Mesenchymal stem cell (in vitro differentiated cells and primary cell): ENCODE data around the gene TNNI2.
A peak's percentile ranks its signal among the peaks of the same experiment; 100 is the strongest.
"Not testable (repeated sequence)": the region's sequence is repeated elsewhere in the genome, so short reads cannot be mapped to it uniquely, and the experiment has no call there.

Source experiments
- DNase-seq: peaks from one replicate; pipeline ENCODE4 v3.0.0-alpha.2; 2013
- H2AFZ ChIP-seq: one replicate; pipeline ENCODE4 v1.6.1; 2013; ENCODE audit warnings: low read depth, mild to moderate bottlenecking, control low read depth, inconsistent platforms, low read length, moderate library complexity
- H2AK5ac ChIP-seq: 2 replicates; pipeline ENCODE4 v1.6.1; 2013; ENCODE audit warnings: low read length, moderate library complexity, mild to moderate bottlenecking, inconsistent platforms; ENCODE audit not compliant: severe bottlenecking
- H2BK120ac ChIP-seq: one replicate; pipeline ENCODE4 v1.6.1; 2013; ENCODE audit warnings: low read depth, mild to moderate bottlenecking, inconsistent platforms, low read length, moderate library complexity
- H2BK12ac ChIP-seq, 2 experiments: one replicate each; pipeline ENCODE4 v1.6.1; 2013; ENCODE audit warnings: inconsistent platforms in 2 of 2, low read length in 2 of 2, mild to moderate bottlenecking in 2 of 2, moderate library complexity in 2 of 2, control low read depth in 1 of 2
- H2BK15ac ChIP-seq: one replicate; pipeline ENCODE4 v1.6.1; 2013; ENCODE audit warnings: mild to moderate bottlenecking, low read depth, inconsistent platforms; ENCODE audit not compliant: poor library complexity, severe bottlenecking
- H2BK5ac ChIP-seq: 2 replicates; pipeline ENCODE4 v1.6.1; 2013; ENCODE audit warnings: low read depth, mild to moderate bottlenecking, low read length, control low read depth, inconsistent platforms; ENCODE audit not compliant: poor library complexity, severe bottlenecking
- H3K14ac ChIP-seq, 2 experiments: one replicate each; pipeline ENCODE4 v1.6.1; 2013; ENCODE audit warnings: inconsistent platforms in 2 of 2, low read length in 2 of 2, control low read depth in 1 of 2, mild to moderate bottlenecking in 1 of 2, moderate library complexity in 1 of 2
- H3K18ac ChIP-seq, 2 experiments: one replicate each; pipeline ENCODE4 v1.6.1; 2013; ENCODE audit warnings: inconsistent platforms in 2 of 2, low read length in 2 of 2, control low read depth in 1 of 2, low read depth in 1 of 2, mild to moderate bottlenecking in 1 of 2
- H3K23ac ChIP-seq, 2 experiments: one replicate each; pipeline ENCODE4 v1.6.1; 2013; ENCODE audit warnings: inconsistent platforms in 2 of 2, low read length in 2 of 2, mild to moderate bottlenecking in 2 of 2, moderate library complexity in 2 of 2, control low read depth in 1 of 2
- H3K27ac ChIP-seq: 2 replicates; pipeline ENCODE4 v1.5.1; 2013; ENCODE audit warnings: mild to moderate bottlenecking, moderate library complexity, low read length, control low read depth, inconsistent platforms; ENCODE audit not compliant: poor library complexity, severe bottlenecking
- H3K27me3 ChIP-seq, 2 experiments: 2 replicates each; pipeline versions ENCODE4 v1.6.1 to v1.7.0; 2013; ENCODE audit warnings: low read length in 2 of 2, mild to moderate bottlenecking in 2 of 2, moderate library complexity in 2 of 2, control low read depth in 1 of 2, inconsistent platforms in 1 of 2; ENCODE audit not compliant: control insufficient read depth in 1 of 2, insufficient read depth in 1 of 2
- H3K36me3 ChIP-seq, 2 experiments: 2 replicates each; pipeline versions ENCODE4 v1.6.1 to v1.7.0; 2013; ENCODE audit warnings: low read length in 2 of 2, control low read depth in 1 of 2, inconsistent platforms in 1 of 2, low read depth in 1 of 2, mild to moderate bottlenecking in 1 of 2; ENCODE audit not compliant: insufficient read depth in 2 of 2, control insufficient read depth in 1 of 2
- H3K4ac ChIP-seq, 2 experiments: one replicate each; pipeline ENCODE4 v1.6.1; 2013; ENCODE audit warnings: inconsistent platforms in 2 of 2, low read length in 2 of 2, mild to moderate bottlenecking in 2 of 2, moderate library complexity in 2 of 2, control low read depth in 1 of 2, low read depth in 1 of 2
- H3K4me1 ChIP-seq: 2 replicates; pipeline ENCODE4 v1.6.1; 2013; ENCODE audit warnings: low read depth, low read length, control low read depth; ENCODE audit not compliant: control insufficient read depth, insufficient read depth
- H3K4me2 ChIP-seq: 2 replicates; pipeline ENCODE4 v1.6.1; 2013; ENCODE audit warnings: low read length, mild to moderate bottlenecking, inconsistent platforms; ENCODE audit not compliant: poor library complexity, severe bottlenecking
- H3K4me3 ChIP-seq, 2 experiments: 2 replicates each; pipeline versions ENCODE4 v1.5.1 to v1.7.0; 2013; ENCODE audit warnings: low read length in 2 of 2, mild to moderate bottlenecking in 2 of 2, control low read depth in 1 of 2, low read depth in 1 of 2; ENCODE audit not compliant: insufficient read depth in 1 of 2
- H3K79me1 ChIP-seq: replicated peaks from 2 replicates; pipeline ENCODE4 v1.6.1; 2013; ENCODE audit warnings: mild to moderate bottlenecking, control low read depth, low read length, inconsistent platforms; ENCODE audit not compliant: poor library complexity, severe bottlenecking
- H3K9ac ChIP-seq: 2 replicates; pipeline ENCODE4 v1.7.0; 2013; ENCODE audit warnings: mild to moderate bottlenecking, low read length, moderate library complexity
- H3K9me3 ChIP-seq: 2 replicates; pipeline ENCODE4 v1.7.0; 2013; ENCODE audit warnings: mild to moderate bottlenecking, low read length; ENCODE audit not compliant: control insufficient read depth
- H4K8ac ChIP-seq: one replicate; pipeline ENCODE4 v1.6.1; 2013; ENCODE audit warnings: inconsistent platforms, mild to moderate bottlenecking, low read length, moderate library complexity
- H4K91ac ChIP-seq: one replicate; pipeline ENCODE4 v1.6.1; 2013; ENCODE audit warnings: mild to moderate bottlenecking, low read length, inconsistent platforms
- WGBS: methylation state at CpG from one replicate; pipeline ENCODE4 v1.1.7; 2013; ENCODE audit warnings: mixed read lengths; 5-methylcytosine and 5-hydroxymethylcytosine counted together

The TNNI2 gene

GRCh38 chr11:1882265-1883238 is 43.8 kb downstream of the TNNI2 start:
- peak; percentile 61 for DNase-seq
- no peak overlapping the region for H3K4me2 ChIP-seq
- H3K4me3 ChIP-seq: peak overlapping the region in 1 of 2 experiments; percentile 56
- no peak overlapping the region for H3K23ac ChIP-seq
- no peak overlapping the region for H3K27ac ChIP-seq
- H3K9ac ChIP-seq: peak overlapping the region; percentile 88
- H2BK15ac ChIP-seq: peak overlapping the region; percentile 82
- H3K18ac ChIP-seq: peak overlapping the region; percentile 3 to 81
- H3K9me3 ChIP-seq: no peaks in the 10 kb centered on the region
- peak overlapping the region; percentile 85 for H4K91ac ChIP-seq
- no peak overlapping the region for H2BK5ac ChIP-seq
- peak overlapping the region; percentile 46 to 65 for H3K4ac ChIP-seq
- H3K14ac ChIP-seq: no peak overlapping the region
- peak overlapping the region; percentile 36 for H2AFZ ChIP-seq
- no peak overlapping the region for H2BK120ac ChIP-seq
- peak overlapping the region; percentile 49 to 82 for H2BK12ac ChIP-seq
- H2AK5ac ChIP-seq: no peak overlapping the region
- peak overlapping the region; percentile 66 for H4K8ac ChIP-seq
- H3K79me1 ChIP-seq: no peaks in the 10 kb centered on the region
- peaks cover 31% of the 10 kb centered on the region for H3K4me1 ChIP-seq
- H3K27me3 ChIP-seq: no peaks in the 10 kb centered on the region
- H3K36me3 ChIP-seq: peaks cover 5 to 48% of the 10 kb centered on the region in 2 experiments
- WGBS: 34% methylated on average over 23 of the region's 23 CpGs

DNA sequence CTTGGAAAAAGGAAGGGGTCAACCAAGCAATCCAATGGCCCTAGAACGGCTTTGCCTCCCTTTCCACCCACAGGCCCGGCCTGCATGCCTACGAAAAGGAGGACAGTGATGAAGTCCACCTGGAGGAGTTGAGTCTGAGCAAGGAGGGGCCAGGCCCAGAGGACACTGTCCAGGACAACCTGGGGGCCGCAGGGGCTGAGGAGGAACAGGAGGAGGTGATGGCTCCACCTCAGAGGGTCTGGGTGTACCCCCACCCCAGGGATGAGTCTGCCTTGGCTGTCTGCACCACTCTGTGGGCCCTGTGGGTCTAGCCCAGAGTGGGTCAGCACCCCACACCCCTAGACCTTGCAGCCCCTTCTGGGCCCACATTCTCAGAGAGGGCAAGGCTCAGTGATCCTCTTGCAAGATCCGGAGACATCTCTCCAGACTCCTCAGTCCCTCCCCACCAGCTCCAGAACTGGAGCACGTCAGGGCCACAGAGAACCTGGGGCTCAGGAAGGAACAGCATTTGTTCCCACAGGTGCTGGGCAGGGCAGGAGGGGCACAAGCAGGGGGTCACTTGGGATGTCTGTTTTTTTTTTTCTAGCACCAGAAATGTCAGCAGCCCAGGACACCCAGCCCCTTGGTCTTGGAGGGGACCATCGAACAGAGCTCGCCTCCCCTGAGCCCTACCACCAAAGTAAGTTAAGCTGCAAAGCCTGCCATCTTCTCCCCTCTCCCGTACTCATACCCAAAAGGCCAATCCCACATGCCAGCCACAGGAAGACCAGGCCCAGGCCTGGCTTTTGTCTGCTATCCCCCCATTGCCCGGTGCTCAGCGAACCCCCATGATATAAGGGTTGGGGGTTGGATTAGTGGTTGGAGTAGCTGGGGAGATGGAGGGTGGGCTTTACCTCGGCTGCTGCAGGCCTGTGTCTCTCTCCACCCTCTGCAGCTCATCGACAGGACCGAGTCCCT is 44.8 kb downstream of the TNNI2 start:
- DNase-seq: no peak
- Histone ChIP-seq H3K36me3 (peaks cover 8 to 59% of the 10 kb centered on the region in 2 experiments), H2BK5ac (no peak overlapping the region), H3K4me3 (no peak overlapping the region), H3K9me3 (no peaks in the 10 kb centered on the region), H2BK120ac (no peak overlapping the region), H2BK15ac (no peak overlapping the region), H2BK12ac (no peak overlapping the region), H3K79me1 (no peaks in the 10 kb centered on the region), H3K27me3 (no peaks in the 10 kb centered on the region), H2AK5ac (no peak overlapping the region), H3K9ac (no peak overlapping the region), H4K8ac (no peak overlapping the region), H3K14ac (no peak overlapping the region), H3K23ac (no peak overlapping the region), H3K4ac (no peak overlapping the region), H4K91ac (no peak overlapping the region), H3K18ac (no peak overlapping the region), H3K4me1 (peaks cover 23% of the 10 kb centered on the region), H3K27ac (no peak overlapping the region), H3K4me2 (no peak overlapping the region), H2AFZ (no peak overlapping the region)
- WGBS: 93% methylated on average over 13 of the region's 14 CpGs

GRCh38 chr11:1884303-1884700 is 45.5 kb downstream of the TNNI2 start:
- Histone ChIP-seq H3K36me3 (peaks cover 11 to 64% of the 10 kb centered on the region in 2 experiments), H3K27ac (no peak overlapping the region), H3K79me1 (no peaks in the 10 kb centered on the region), H3K18ac (no peak overlapping the region), H2BK120ac (no peak overlapping the region), H2BK15ac (no peak overlapping the region), H3K4me2 (no peak overlapping the region), H2BK12ac (no peak overlapping the region), H3K9me3 (no peaks in the 10 kb centered on the region), H3K14ac (no peak overlapping the region), H3K27me3 (no peaks in the 10 kb centered on the region), H3K4ac (no peak overlapping the region), H3K4me3 (no peak overlapping the region), H2AFZ (no peak overlapping the region), H4K91ac (no peak overlapping the region), H2AK5ac (no peak overlapping the region), H3K9ac (no peak overlapping the region), H2BK5ac (no peak overlapping the region), H3K23ac (no peak overlapping the region), H4K8ac (no peak overlapping the region), H3K4me1 (peaks cover 23% of the 10 kb centered on the region)
- WGBS: 71% methylated on average over 5 of the region's 5 CpGs
- no peak for DNase-seq

DNA sequence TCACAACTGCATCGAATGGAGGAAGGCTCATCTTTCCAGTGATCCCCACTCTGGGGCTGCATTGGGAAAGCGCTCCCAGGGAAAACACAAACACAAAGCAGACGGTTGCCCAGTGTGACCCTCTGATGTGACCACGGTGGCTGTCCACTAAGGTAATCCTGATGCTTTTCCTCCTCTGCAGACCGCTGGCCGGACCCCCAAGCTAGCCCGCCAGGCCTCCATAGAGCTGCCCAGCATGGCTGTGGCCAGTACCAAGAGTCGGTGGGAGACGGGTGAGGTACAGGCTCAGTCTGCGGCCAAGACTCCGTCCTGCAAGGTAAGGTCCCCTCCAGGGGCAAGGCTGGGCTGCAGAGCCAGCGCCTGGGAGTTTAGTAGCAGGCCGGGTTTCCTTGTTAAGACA is 47.8 kb downstream of the TNNI2 start:
- not testable (repeated sequence) for H2AFZ ChIP-seq, H2BK5ac ChIP-seq, H4K8ac ChIP-seq, H3K27ac ChIP-seq, H3K27me3 ChIP-seq, H2BK120ac ChIP-seq, H3K9me3 ChIP-seq, H3K9ac ChIP-seq, H3K4me3 ChIP-seq, H2BK12ac ChIP-seq, H2AK5ac ChIP-seq, DNase-seq, H4K91ac ChIP-seq, H3K18ac ChIP-seq, H2BK15ac ChIP-seq, H3K4me1 ChIP-seq, H3K14ac ChIP-seq, H3K23ac ChIP-seq, H3K4me2 ChIP-seq, H3K79me1 ChIP-seq, H3K4ac ChIP-seq
- peaks cover 11 to 69% of the 10 kb centered on the region in 2 experiments for H3K36me3 ChIP-seq
- 87% methylated on average over 13 of the region's 13 CpGs for WGBS
